Activated CD8-positive, alpha-beta memory T cell treated with anti-CD3 and anti-CD28 coated beads, Interleukin-2, amount 50 U/mL, for 24 hours (primary cell): ENCODE measurements around the gene C15orf61.

Source experiments
- DNase-seq: peaks from one replicate; pipeline ENCODE4 v3.0.0-alpha.2; 2020; ENCODE audit errors: extremely low read depth

C15orf61 gene

GRCh38 chr15:67549736-67550135 is 28.8 kb downstream of the C15orf61 start:
- DNase-seq = no peak

GRCh38 chr15:67550522-67550921 is 29.6 kb downstream of the C15orf61 start:
- no peak for DNase-seq

GRCh38 chr15:67551207-67551743 is 30.3 kb downstream of the C15orf61 start:
- no peak for DNase-seq

- DNase-seq = no peak
These were observed 33.6 kb downstream of the C15orf61 start for GRCh38 chr15:67554580-67554979.

- DNase-seq = no peak
These were observed 36.1 kb downstream of the C15orf61 start for GRCh38 chr15:67556976-67557570.

GRCh38 chr15:67558502-67558901 is 37.6 kb downstream of the C15orf61 start:
- no peak for DNase-seq

GRCh38 chr15:67559158-67559557 is 38.2 kb downstream of the C15orf61 start:
- no peak for DNase-seq

- no peak for DNase-seq
These were observed 38.6 kb downstream of the C15orf61 start for GRCh38 chr15:67559576-67559975.

GRCh38 chr15:67560320-67560719 is 39.4 kb downstream of the C15orf61 start:
- DNase-seq = no peak

- no peak for DNase-seq
These were observed 42.2 kb downstream of the C15orf61 start for GRCh38 chr15:67563092-67563491.

GRCh38 chr15:67564021-67564967 is 43.4 kb downstream of the C15orf61 start:
- DNase-seq = no peak

- DNase-seq = no peak
These were observed 44.0 kb downstream of the C15orf61 start for GRCh38 chr15:67564968-67565345.

GRCh38 chr15:67569668-67570067 is 48.7 kb downstream of the C15orf61 start:
- no peak for DNase-seq

- DNase-seq = no peak
These were observed 50.1 kb downstream of the C15orf61 start for GRCh38 chr15:67570875-67571647.

- no peak for DNase-seq
These were observed 50.9 kb downstream of the C15orf61 start for GRCh38 chr15:67571648-67572415.

GRCh38 chr15:67573194-67573593 is 52.3 kb downstream of the C15orf61 start:
- no peak for DNase-seq

- no peak for DNase-seq
These were observed 54.1 kb downstream of the C15orf61 start for GRCh38 chr15:67575039-67575502.

- no peak for DNase-seq
These were observed 57.2 kb downstream of the C15orf61 start for GRCh38 chr15:67578020-67578600.

GRCh38 chr15:67579164-67579563 is 58.2 kb downstream of the C15orf61 start:
- no peak for DNase-seq
